Measurements from ENCODE around the gene HTR1B. TPM values are rescaled to one million over a fixed set of nuclear protein-coding genes. Genes with fewer than 3 reads are reported as not detected.

The HTR1B gene
- total and polyA plus RNA-seq, 2 experiments from 2014 or later = not detected

- Histone ChIP-seq H3K4me2 (ENCODE audit: unreplicated experiment) (no peak overlapping the region), H3K4me1 (ENCODE audit: insufficient read depth) (no peaks in the 10 kb centered on the region), H3K9me3 (ENCODE audit: low read depth) (no peaks in the 10 kb centered on the region), H3K4me3 (no peak overlapping the region), H3K9me2 (ENCODE audit: insufficient read depth) (no peaks in the 10 kb centered on the region; the same call in 1 of the 2 replicates), H4K20me1 (ENCODE audit: insufficient read depth) (no peaks in the 10 kb centered on the region), H3K9ac (no peak overlapping the region), H3K36me3 (ENCODE audit: low read depth) (no peaks in the 10 kb centered on the region), H3K79me2 (ENCODE audit: insufficient read depth) (no peaks in the 10 kb centered on the region), H3F3A (ENCODE audit: insufficient read depth) (no peaks in the 10 kb centered on the region), H2AFZ (no peak overlapping the region), H3K27me3 (replicated peaks; ENCODE audit: insufficient read depth) (no peaks in the 10 kb centered on the region), H3K27ac (no peak overlapping the region)
- in situ Hi-C loops (cut with MboI) = no loop called here
- 49 to 58% methylated on average over 2 of the region's 2 CpGs for WGBS, 2 experiments (ENCODE audit: low coverage in 1 of 2, low lambda C conversion rate in 2 of 2, missing lambda C conversion rate in 2 of 2)
- TF ChIP-seq EZH2phosphoT487 (IDR thresholded peaks at IDR 0.05; ENCODE audit: insufficient read depth, low read depth) (no peak), EZH2 (IDR thresholded peaks at IDR 0.05; ENCODE audit: insufficient read depth, poor library complexity, severe bottlenecking) (no peak)
- DNase-seq = no peak
These were observed 46.5 kb downstream of the HTR1B start for GRCh38 chr6:77416839-77417238.

DNA sequence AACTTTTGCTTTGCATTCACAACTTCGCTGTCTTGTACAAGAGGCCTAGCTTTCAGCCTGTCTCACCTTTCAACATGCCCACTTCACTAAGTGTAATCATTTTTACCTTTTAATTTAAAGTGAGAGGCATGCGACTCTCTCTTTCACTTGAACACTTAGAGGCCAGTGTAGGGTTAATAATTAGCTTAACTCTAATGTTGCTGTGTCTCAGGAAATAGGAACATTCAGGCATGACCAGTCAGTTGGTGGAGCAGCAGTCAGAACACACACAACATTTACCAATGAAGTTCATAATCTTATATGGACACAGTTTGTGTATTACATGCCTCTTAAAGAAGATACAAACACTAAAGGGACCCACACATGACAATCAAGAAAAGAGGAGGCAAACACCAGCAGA lies 47.6 kb downstream of the HTR1B start:
- Histone ChIP-seq H4K20me1 (ENCODE audit: insufficient read depth) (no peaks in the 10 kb centered on the region), H3K4me2 (ENCODE audit: unreplicated experiment) (no peak overlapping the region), H3K4me3 (no peak overlapping the region), H3K36me3 (ENCODE audit: low read depth) (no peaks in the 10 kb centered on the region), H2AFZ (no peak overlapping the region), H3K4me1 (ENCODE audit: insufficient read depth) (no peaks in the 10 kb centered on the region), H3K9me2 (ENCODE audit: insufficient read depth) (no peaks in the 10 kb centered on the region; the same call in 1 of the 2 replicates), H3K27me3 (replicated peaks; ENCODE audit: insufficient read depth) (no peaks in the 10 kb centered on the region), H3K9me3 (ENCODE audit: low read depth) (no peaks in the 10 kb centered on the region), H3K79me2 (ENCODE audit: insufficient read depth) (no peaks in the 10 kb centered on the region), H3K9ac (no peak overlapping the region), H3F3A (ENCODE audit: insufficient read depth) (no peaks in the 10 kb centered on the region), H3K27ac (no peak overlapping the region)
- no peak for TF ChIP-seq EZH2phosphoT487 (IDR thresholded peaks at IDR 0.05; ENCODE audit: insufficient read depth, low read depth)
- TF ChIP-seq EZH2 (IDR thresholded peaks at IDR 0.05; ENCODE audit: insufficient read depth, poor library complexity, severe bottlenecking) = no peak
- in situ Hi-C loops (cut with MboI) = no loop called here
- 43 to 52% methylated on average over 2 of the region's 2 CpGs for WGBS, 2 experiments (ENCODE audit: low coverage in 1 of 2, low lambda C conversion rate in 2 of 2, missing lambda C conversion rate in 2 of 2)
- DNase-seq = no peak

Other genes with a start within 250 kb of the HTR1B start
- not detected in 2 replicates for gene MEI4, start 189.5 kb upstream of the HTR1B start, total RNA-seq (2014; rRNA removed; shearing (Covaris generic))
- 0.04 and 0.08 TPM in 2 replicates for gene MEI4, start 189.5 kb upstream of the HTR1B start, polyA plus RNA-seq (2016; fragmentation: Nextera tagmentation; extraction: Ambion mirVana)

All from GM23248 (cell line).